SIG-M5 (cell line): ENCODE results near the gene CD22.

Experiments
- DNase-seq: peaks from one replicate; lab custom pipeline; 2025; lab: John Stamatoyannopoulos, UW

Gene CD22

DNA sequence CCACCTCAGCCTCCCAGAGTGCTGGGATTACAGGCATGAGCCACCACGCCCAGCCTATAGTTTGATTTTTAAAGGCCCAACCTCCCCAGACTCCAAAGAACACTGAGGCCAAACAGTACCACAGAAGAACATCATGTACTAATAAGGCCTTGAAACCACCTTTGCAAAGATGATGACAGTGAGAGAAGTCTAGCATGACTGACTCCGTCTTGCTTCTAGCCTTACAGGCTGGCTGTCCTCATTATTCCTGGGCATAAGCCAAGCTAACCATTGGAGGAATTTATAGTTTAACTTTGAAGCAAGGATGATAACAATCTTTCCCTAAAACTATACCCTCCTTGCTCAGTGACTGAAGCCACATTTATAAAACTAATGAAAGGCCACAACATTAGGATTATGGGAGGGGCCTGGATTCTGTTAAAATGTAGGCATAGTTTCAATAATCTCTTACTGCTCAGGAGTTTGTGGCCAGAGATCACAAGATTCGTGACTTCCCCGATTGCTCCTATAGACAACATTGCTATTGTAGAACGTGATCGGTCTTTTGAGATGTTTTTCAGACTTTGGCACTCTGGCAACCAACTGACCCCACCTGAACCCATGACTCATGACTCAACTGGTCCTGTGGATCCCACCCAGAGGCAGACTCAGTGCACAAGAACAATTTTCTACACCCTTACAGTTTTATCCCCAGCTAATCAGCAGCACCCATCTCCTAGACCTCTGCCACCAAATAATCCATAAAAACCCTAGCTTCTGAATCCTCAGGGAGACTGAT is 59.5 kb downstream of the CD22 start:
- DNase-seq, result no peak

DNA sequence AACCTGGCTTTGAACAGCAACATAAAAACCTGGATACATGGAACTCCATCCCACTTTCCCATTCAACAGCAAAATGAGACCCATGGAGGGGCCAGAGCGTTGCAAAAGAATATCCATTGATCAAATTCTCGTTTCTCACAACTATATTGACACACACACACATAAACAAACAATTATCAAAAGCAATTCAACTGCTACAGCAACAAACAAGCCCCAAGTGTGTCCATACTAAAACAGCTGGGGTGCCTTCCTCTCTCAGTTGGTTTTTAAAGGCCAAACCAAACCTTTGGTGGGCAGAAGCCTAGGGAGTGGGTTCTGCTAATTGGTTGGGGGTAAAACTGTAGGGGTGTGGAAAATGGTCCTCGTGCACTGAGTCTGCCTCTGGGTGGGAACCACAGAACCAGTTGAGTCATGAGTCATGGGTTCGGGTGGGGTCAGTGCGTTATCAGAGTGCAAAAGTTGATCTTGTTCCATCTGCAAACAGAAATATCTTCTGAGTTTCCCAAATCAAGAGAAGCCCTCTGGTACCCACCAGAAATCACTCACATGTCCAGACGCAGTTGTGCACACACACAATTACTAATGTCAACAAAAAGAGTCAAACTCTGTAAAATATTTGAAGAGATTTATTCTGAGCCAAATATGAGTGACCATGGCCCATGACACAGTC is 60.3 kb downstream of the CD22 start:
- DNase-seq, result no peak

DNA sequence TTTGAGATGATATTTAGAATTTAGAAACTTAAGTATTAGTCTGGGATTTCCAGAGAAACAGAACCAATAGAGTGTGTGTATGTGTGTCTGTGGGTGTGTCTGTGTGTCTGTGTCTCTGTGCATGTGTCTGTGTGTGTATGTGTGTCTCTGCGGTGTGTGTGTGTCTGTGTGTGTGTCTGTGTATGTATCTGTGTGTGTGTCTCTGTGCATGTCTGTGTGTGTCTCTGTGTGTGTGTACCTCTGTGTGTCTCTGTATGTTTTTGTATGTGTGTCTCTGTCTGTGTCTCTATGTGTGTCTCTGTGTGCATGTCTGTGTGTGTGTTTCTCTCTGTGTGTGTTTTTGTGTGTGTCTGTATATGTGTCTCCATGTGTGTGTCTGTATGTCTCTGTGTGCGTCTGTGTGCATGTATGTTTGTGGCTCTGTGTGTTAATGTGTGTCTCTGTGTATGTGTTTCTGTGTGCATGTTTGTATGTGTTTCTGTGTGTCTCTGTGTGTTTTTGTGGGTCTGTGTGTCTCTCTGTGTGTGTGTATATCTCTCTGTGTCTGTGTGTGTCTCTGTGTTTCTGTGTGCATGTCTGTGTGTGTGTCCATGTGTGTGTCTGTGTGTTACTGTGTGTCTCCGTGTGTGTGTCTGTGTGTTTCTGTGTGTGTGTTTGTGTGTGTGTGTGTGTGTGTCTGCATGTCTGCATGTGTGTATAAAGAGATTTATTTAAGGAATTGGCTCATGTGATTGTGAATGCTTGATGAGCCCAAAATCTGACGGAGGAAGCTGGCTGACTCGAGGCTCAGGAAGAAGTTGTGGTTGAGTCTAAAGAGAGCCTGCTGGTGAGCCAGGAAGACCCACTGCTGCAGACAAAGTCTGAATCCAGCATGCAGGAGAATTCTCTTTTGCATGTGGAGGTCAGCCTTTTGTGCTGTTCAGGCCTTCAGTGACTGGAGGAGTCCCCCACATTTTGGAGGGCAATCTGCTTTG is 64.0 kb downstream of the CD22 start:
- no peak for DNase-seq

DNA sequence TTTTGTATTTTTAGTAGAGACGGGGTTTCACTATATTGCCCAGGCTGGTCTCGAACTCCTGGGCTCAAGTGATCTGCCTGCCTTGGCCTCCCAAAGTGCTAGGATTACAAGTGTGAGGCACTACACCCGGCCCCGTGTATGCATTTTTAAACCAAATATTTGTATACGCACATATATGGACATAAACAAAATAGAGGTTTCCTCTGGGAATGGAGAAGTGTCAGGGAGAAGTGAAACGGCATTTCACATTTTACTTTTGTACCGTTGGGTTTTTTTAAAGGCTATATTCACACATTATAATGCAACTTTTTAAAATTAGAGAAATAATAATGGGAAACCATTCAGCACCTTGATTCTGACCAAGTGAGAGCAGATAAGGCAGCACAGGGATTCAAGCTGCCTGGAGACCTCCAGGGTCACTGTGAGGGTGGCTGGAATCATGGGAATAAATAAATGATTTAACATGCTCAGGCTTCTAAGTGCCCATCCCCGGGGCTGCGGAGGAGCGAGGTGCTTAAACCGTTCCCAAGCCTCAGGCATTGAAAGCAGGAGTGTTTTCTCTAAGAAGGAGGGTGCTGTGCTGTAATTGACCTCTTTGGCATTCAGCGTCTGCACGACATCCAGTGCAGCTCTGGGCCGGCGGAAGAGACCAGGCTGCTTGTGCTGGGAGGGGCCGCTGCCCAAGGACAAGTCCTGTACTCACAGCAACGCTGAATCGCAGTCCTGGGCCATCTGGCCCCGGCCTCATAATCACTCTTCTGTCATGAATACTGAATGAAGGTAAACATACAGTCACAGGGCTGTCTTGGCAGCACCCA is 66.6 kb downstream of the CD22 start:
- no peak for DNase-seq

DNA sequence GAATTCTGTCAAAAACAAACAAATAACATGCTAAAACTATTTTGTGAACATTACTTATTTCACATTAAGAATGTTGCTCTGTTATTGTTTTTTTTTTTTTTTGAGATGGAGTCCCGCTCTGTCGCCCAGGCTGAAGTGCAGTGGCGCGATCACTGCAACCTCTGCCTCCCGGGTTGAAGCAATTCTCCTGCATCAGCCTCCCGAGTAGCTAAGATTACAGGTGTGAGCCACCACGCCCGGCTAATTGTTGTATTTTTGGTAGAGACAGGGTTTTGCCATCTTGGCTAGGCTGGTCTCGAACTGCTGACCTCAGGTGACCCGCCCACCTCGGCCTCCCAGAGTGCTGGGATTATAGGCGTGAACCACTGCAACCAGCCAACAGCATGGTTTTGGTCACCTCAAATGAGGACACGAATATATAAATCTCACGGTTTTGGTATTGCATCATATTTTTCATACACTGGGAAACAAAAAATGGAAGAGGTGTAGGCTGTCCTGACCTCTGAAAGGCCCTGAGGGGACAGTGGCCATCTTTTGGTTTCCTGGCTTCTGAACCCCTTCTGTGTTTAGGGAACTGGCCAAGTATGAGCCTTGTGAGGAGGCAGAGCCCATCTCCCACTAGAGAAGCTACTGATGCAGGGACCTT is 67.4 kb downstream of the CD22 start:
- DNase-seq, result no peak
